Adrenal gland (tissue), 5 donors: Measurements from ENCODE around the gene CPB2.

Experiments
- POLR2A ChIP-seq, 2 donors: fragments of 450-650 bp; IDR thresholded peaks; one replicate each; pipeline ENCODE4 v1.6.1; 2017; ENCODE audit warnings: antibody characterized with exemption in 2 of 2, mild to moderate bottlenecking in 2 of 2, moderate library complexity in 1 of 2
- TF ChIP-seq, protein P1 (sequence below), 6 experiments: fragments of 450-650 bp in 4 of 6; fragments of 200-600 bp in 2 of 6; sonication (generic) in 1 of 6; IDR thresholded peaks; 1 replicate in 5 of 6; 2 replicates in 1 of 6; pipeline versions ENCODE4 v1.5.1 to v1.8.0; 2016 to 2021; ENCODE audit warnings: antibody characterized with exemption in 6 of 6, mild to moderate bottlenecking in 2 of 6, moderate library complexity in 1 of 6
- donor health status: DM: no; HTN: no; CAD: no.

DNA sequence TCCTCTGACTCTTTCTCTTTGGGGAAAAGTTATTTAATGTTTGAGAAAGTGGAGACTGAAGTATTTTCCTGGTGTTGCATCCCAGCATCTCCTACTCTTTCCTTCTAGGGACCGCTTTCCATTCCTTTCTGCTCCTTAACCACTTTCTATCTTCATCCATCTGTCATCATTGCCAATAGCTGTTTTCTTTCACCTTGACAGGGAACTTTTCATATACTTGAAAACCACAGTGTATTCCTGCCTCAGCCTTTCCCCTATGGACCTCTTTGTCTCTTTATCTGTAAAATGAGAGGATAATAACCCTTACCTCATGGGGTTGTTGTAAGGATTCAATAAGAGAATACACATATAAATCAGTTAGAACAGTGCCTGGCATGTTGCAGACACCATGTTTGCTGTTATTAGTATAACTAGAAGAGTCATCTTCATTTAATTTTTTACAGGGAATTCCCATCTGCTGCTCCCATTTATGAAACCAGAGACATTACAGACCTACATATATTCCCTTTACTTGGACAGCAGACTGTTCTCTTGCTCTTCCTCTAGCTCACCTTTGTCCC lies 45.4 kb upstream of the CPB2 start:
- TF ChIP-seq, protein P1, sequence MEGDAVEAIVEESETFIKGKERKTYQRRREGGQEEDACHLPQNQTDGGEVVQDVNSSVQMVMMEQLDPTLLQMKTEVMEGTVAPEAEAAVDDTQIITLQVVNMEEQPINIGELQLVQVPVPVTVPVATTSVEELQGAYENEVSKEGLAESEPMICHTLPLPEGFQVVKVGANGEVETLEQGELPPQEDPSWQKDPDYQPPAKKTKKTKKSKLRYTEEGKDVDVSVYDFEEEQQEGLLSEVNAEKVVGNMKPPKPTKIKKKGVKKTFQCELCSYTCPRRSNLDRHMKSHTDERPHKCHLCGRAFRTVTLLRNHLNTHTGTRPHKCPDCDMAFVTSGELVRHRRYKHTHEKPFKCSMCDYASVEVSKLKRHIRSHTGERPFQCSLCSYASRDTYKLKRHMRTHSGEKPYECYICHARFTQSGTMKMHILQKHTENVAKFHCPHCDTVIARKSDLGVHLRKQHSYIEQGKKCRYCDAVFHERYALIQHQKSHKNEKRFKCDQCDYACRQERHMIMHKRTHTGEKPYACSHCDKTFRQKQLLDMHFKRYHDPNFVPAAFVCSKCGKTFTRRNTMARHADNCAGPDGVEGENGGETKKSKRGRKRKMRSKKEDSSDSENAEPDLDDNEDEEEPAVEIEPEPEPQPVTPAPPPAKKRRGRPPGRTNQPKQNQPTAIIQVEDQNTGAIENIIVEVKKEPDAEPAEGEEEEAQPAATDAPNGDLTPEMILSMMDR (IDR thresholded peaks at IDR 0.05): no peak
- TF ChIP-seq POLR2A (IDR thresholded peaks at IDR 0.05): no peak
